ENCODE data around the gene TSEN54. TPM values are rescaled to one million over a fixed set of nuclear protein-coding genes. Genes with fewer than 3 reads are reported as not detected.

The TSEN54 gene
- total RNA-seq, 1 experiment from 2014 or later: 44.5 TPM

GRCh38 chr17:75506888-75507287, 9.4 kb upstream of the TSEN54 start:
- H2BK120ac ChIP-seq (ENCODE audit: low read depth, low read length, poor library complexity, severe bottlenecking): no peak overlapping the region
- H4K91ac ChIP-seq (ENCODE audit: insufficient read length, low read depth, low read length): no peak overlapping the region
- H3K4me1 Mint-ChIP-seq: no peaks in the 10 kb centered on the region
- TF ChIP-seq CTCF (conservative IDR thresholded peaks at IDR 0.05): no peak
- no peaks in the 10 kb centered on the region for H3K79me2 ChIP-seq (ENCODE audit: insufficient read depth, low read length)
- no peak overlapping the region for H3K23ac ChIP-seq (ENCODE audit: insufficient read length, low read depth, low read length)
- peak overlapping the region in 1 of 3 experiments; percentile 20; a peak in 1 of 7 replicates for H3K27ac Mint-ChIP-seq
- H3K36me3 Mint-ChIP-seq (ENCODE audit: insufficient read depth in 1 of 3, low read depth in 3 of 3): peaks cover 0 to 40% (median 23%) of the 10 kb centered on the region in 3 experiments; a peak in 5 of 7 replicates
- no peaks in the 10 kb centered on the region for H3K27me3 Mint-ChIP-seq (ENCODE audit: low read depth)
- H3K9me3 ChIP-seq (ENCODE audit: control insufficient read depth, low read depth, low read length): no peaks in the 10 kb centered on the region
- H3K4me3 Mint-ChIP-seq: no peak overlapping the region
- no peak overlapping the region for H2BK20ac ChIP-seq (ENCODE audit: low read depth, low read length, poor library complexity, severe bottlenecking)
- H3K56ac ChIP-seq (ENCODE audit: insufficient read length, low read depth, low read length): no peak overlapping the region
- H3K14ac ChIP-seq (ENCODE audit: insufficient read depth, low read length): no peak overlapping the region
- no peak overlapping the region for H2BK15ac ChIP-seq (ENCODE audit: low read depth, low read length)
- H4K5ac ChIP-seq (ENCODE audit: insufficient read length, low read depth, low read length): no peak overlapping the region
- DNase-seq: no peak
- no peak overlapping the region for H2AFZ ChIP-seq (ENCODE audit: low read length)
- no peaks in the 10 kb centered on the region for H4K20me1 ChIP-seq (ENCODE audit: control insufficient read depth, insufficient read depth, insufficient read length)
- no peak overlapping the region for H3T11ph ChIP-seq (ENCODE audit: low read length)
- no peak overlapping the region for H2BK5ac ChIP-seq (ENCODE audit: insufficient read length, low read length)
- no CpG with 5 or more reads among the region's 20 CpGs for WGBS (ENCODE audit: extremely low coverage, insufficient read length, low lambda C conversion rate)
- H4K8ac ChIP-seq (replicated peaks; ENCODE audit: insufficient read length, low read depth, low read length): no peak overlapping the region
- H2BK12ac ChIP-seq (ENCODE audit: insufficient read length, low read depth, low read length): no peak overlapping the region
- no peaks in the 10 kb centered on the region for H3K27me3 ChIP-seq (ENCODE audit: insufficient read depth, low read length)
- no peaks in the 10 kb centered on the region for H3K4me1 ChIP-seq (ENCODE audit: insufficient read depth, low read length)
- no peaks in the 10 kb centered on the region for H3K79me1 ChIP-seq (ENCODE audit: insufficient read depth, low read depth, low read length, poor library complexity, severe bottlenecking)
- H3K4ac ChIP-seq (ENCODE audit: low read depth, low read length): no peak overlapping the region
- no peak overlapping the region for H3K4me2 ChIP-seq (ENCODE audit: insufficient read depth, insufficient read length, low read length)
- no peak overlapping the region for H3K27ac ChIP-seq (ENCODE audit: insufficient read length, low read depth, low read length)
- no peak overlapping the region for H2AK5ac ChIP-seq (ENCODE audit: insufficient read length, low read length)
- no peak overlapping the region for H3K18ac ChIP-seq (ENCODE audit: insufficient read length, low read depth, low read length)
- no peak overlapping the region for H3K9ac ChIP-seq (ENCODE audit: extremely low read depth, insufficient read length, low read length)
- H3K23me2 ChIP-seq (ENCODE audit: insufficient read length, low read depth, low read length, poor library complexity, severe bottlenecking): no peaks in the 10 kb centered on the region
- no peaks in the 10 kb centered on the region for H3K9me3 Mint-ChIP-seq

All from H9 (cell line).